Activated gamma-delta T cell (primary cell): ENCODE measurements around the gene TIMM44.
"Not testable (repeated sequence)": the region's sequence is repeated elsewhere in the genome, so short reads cannot be mapped to it uniquely, and the experiment has no call there.

Experiments
- DNase-seq: peaks from one replicate; lab custom pipeline; 2025; lab: John Stamatoyannopoulos, UW

Gene TIMM44

DNA sequence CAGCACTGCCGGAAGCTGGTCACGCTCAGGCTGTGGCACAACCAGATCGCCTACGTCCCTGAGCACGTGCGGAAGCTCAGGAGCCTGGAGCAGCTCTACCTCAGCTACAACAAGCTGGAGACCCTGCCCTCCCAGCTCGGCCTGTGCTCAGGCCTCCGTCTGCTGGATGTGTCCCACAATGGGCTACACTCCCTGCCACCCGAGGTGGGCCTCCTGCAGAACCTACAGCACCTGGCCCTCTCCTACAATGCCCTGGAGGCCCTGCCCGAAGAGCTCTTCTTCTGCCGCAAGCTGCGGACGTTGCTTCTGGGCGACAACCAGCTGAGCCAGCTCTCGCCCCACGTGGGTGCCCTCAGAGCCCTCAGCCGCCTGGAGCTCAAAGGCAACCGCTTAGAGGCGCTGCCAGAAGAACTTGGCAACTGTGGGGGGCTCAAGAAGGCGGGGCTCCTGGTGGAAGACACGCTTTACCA, 43.0 kb downstream of the TIMM44 start:
- DNase-seq: no peak

DNA sequence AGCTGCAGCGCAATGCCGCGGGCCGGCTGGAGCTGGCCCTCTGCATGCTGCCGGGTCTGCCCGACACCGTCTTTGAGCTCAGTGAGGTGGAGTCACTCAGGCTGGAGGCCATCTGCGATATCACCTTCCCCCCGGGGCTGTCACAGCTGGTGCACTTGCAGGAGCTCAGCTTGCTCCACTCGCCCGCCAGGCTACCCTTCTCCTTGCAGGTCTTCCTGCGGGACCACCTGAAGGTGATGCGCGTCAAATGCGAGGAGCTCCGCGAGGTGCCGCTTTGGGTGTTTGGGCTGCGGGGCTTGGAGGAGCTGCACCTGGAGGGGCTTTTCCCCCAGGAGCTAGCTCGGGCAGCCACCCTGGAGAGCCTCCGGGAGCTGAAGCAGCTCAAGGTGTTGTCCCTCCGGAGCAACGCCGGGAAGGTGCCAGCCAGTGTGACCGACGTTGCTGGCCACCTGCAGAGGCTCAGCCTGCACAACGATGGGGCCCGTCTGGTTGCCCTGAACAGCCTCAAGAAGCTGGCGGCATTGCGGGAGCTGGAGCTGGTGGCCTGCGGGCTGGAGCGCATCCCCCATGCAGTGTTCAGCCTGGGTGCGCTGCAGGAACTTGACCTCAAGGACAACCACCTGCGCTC, 43.6 kb downstream of the TIMM44 start:
- DNase-seq: no peak

DNA sequence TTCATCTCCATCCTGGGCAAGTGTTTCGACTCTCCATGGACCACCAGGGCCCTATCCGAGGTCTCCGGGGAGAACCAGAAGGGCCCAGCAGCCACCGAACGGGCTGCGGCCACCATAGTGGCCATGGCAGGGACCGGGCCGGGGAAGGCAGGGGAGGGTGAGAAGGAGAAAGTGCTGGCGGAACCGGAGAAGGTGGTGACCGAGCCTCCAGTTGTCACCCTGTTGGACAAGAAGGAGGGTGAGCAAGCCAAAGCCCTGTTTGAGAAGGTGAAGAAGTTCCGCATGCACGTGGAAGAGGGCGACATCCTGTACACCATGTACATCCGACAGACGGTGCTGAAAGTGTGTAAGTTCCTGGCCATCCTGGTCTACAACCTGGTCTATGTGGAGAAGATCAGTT, 44.5 kb downstream of the TIMM44 start:
- DNase-seq: no peak

DNA sequence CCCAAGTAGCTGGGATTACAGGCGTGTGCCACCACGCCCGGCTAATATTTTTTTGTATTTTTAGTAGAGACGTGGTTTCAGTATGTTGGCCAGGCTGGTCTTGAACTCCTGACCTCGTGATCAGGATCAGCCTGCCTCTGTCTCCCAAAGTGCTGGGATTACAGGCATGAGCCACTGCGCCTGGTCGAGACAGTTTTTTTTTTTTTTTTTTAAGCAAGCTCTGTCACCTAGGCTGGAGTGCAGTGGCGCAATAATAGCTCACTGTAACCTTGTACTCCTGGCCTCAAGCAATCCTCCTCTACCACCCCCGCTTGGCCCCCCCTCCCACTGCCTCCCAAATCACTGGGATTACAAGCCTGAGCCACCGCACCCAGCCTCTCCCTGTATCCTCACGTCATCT, 46.2 kb downstream of the TIMM44 start:
- DNase-seq: no peak

DNA sequence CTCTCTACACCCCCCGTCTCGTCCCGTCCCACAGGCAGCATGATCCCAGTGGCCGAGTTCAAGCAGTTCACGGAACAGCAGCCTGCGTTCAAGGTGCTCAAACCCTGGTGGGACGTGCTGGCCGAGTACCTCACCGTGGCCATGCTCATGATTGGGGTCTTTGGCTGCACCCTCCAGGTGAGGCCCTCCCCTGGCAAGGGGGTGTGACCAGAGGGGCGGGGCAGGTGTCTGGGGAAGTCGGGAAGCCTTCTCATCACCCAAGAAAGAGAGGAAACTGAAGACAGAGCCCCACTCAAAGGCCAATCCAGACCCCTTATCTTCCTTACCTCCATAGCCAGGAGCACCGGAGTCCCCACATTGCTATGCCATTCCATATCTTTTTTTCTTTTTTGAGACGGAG, 47.9 kb downstream of the TIMM44 start:
- no peak for DNase-seq

DNA sequence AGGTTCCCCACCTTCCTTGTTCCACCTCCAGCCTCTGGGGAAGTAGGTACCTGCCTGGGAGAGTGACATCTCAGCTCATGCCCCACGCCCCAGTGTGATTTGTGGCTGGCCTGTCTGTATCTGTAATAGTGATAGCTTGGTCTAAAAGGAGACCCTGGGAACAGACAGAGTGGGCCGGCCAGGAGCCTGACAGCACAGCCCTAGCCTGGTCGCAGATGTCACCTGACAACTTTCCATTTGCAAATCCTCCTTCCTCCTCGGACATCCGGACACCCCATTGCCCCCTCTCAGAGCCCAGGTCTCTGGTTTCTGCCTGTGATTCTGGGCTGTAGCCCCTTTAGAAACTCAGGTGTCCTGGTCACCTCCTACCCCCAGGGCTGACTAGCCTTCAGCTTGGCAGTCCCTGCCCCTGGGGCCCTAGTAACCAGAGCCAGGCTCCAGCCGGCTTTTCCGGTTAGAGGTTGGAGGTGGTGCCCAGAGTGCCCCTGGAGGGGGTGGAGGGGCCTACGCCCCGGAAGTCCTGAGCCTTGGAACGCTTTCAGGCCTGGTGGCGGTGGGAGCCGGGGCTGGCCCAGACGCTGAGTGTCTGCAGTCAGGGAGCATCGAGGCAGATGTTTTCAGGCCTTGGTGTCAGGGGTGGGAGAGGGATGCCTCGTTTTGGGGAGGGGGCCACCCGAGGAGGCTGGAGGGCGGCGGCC, 48.7 kb downstream of the TIMM44 start:
- DNase-seq: no peak

DNA sequence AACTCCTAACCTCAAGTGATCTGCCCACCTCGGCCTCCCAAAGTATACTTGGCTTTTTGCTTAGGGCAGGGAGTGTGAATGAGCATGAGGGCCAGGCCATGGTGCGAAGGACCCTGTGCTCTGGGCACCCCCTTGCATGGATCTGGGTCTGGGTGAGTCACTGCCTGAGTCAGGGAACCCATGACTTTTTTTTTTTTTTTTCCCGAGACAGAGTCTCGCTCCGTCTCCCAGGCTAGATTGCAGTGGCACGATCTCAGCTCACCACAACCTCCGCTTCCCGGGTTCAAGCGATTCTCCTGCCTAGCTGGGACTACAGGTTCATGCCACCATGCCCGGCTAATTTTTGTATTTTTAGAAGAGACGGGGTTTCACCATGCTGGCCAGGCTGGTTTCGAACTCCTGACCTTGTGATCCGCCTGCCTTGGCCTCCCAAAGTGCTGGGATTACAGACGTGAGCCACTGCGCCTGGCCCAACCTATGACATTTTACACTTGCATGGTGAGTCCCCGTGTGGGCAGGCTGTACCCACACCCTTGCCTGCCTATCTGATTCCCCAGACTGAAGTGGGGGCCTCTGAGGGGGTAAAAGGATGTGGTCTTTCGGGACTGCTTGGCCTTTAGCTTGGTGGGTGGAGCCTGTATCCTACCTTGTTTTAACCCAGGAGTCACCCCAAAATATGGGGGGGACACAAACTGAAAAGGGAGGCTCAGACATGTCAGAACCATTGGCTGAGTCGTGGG, 49.9 kb downstream of the TIMM44 start:
- not testable (repeated sequence) for DNase-seq

DNA sequence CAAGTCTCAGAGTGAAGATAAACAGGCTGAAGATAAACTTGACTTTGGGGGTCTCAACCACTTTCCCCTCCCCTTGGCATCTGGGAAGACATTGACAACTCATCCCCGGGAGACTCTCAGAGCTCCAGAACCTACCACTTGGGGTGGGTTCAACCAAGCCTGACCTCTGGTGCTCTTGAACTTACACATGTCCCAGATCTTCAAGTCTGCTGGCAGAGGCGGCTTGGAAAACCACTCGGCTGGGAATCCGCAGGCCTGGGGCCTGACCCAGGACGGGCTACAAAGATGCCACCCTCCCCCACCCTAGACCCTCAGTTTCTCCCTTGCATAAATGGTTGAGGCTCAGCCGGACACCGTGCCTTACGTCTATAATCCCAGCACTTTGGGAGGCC, 54.6 kb downstream of the TIMM44 start:
- no peak for DNase-seq

DNA sequence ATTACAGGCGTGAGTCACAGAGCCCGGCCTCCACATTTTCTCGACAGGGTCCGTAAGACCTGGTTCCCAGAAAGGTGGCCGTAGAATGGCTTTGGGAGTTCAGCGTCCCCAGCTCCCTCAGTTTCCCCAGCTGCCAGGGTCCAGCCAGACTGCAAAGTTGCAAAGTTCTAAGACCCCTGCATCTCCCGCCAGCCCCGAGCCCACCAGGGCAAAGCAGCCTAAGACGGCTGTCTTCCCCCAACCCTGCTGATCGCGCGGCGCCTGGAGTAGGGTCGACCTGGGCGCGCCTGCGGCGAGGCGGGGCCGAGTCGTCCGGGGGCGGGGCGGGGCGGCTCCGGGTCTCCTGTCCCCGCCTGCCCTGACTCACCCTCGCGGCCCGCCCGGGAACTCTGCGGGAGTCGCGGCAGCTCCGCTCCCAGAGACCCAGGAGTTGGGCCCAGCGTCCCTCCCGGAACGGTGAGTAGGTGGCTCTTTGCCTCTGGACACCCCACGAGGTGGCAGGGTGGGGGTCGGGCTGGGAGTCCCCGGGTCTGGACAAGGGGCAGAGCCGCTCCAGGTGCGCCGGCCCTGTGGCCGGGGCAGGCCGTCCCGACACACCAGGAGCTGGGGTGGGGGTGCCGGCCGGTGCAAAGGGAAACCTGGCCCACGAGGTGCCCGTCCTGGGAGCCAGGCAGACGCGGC, 55.2 kb downstream of the TIMM44 start, which contains the start of gene LRRC8E:
LRRC8E (plus strand) TSS at position 366 of the 681 bp plus-strand sequence. CDS start 7,094 bp downstream, outside the sequence.
- DNase-seq: no peak

DNA sequence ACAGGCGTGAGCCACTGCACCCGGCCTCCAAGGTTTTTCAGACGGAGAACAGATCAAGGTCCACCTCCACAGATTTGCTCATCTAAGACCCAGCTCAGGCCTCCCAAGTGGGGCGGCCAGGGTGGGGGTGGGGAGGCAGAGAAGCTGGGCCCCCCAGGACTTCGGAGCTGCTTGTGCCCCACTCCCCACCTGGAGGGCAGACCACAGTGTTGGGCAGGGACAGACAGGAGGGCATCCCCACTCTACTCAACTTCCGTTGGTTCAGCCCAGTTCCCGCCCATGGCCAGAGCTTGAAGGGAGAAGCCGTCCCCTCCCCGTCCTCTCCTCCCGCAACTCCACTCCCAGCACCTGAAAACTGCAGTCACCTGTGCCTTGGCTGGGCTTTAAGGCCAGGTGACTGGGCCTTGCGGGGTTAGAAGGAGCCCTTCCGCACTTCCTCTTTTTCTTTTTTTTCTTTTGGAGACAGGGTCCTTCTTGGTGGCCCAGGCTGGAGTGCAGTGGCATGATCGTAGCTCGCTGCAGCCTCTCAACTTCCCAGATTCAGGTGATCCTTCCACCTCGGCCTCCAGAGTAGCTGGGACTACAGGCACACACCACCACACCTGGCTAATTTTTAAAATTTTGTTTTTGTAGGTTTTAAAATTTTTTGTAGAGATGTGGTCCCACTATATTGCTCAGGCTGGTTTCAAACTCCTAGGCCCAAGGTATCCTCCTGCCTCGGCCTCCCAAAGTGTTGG, 55.9 kb downstream of the TIMM44 start:
- no peak for DNase-seq

DNA sequence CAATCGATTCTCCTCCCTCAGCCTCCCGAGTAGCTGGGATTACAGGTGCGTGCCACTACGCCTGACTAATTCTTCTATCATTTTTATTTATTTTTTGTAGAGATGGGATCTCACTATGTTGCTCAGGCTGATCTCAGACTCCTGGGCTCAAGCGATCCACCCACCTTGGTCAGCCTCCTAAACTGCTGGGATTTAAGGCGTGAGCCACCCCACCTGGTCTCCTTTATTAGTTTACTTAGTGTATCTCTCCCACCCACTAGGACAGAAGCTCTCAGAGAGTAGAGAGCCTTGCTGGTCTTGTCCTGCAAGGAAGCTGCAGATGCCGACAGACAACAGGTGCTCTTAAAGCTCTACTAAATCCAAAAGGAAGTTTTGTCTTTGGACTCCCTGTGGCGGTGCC, 57.6 kb downstream of the TIMM44 start:
- no peak for DNase-seq

DNA sequence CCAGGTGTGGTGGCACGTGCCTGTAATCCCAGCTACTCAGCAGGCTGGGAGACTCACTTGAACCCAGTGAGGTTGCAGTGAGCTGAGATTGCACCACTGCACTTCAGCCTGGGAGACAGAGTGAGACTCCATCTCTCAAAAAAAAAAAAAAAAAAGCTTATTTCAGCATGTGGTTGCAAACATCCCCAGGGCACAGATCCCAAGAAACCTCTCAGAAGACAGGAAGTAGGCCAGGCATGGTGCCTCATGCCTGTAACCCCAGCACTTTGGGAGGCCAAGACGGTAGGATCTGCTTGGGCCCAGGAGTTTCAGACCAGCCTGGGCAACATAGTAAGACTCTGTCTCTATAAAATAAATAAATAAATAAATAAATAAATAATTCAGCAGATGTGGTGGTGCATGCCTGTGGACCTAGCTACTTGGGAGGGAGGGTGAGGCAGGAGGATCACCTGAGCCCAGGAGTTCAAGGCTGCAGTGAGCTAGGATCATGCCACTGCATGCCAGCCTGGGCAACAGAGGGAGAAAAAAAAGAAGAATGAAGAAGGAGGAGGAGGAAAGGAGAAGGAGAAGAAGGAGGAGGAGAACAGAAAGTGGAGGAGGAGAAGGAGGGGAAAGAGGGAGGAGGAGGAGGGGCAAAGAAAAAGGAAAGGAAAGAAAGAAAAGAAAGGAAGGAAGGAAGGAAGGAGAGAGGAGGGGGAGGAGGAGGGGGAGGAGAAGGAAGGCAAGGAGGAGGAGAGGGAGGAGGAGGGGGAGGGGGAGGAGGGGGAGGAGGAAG, 59.5 kb downstream of the TIMM44 start:
- no peak for DNase-seq

DNA sequence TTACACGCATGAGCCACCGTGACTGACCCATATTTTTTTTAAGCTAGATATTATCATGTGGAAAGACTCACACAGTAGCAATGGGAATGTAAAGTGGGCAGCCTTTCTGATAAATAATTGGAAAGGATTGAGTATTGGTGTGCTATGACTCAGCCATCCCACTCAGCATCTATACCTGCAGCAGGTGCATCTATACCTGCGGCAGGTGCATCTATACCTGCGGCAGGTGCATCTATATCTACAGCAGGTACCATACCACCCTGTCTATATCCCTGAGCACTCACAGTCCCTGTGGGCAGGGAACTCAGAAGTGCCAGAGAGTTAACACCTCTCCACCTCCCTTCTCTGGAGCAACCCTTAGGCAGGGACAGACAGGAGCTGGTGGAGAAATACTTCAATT, 60.4 kb downstream of the TIMM44 start:
- DNase-seq: no peak

DNA sequence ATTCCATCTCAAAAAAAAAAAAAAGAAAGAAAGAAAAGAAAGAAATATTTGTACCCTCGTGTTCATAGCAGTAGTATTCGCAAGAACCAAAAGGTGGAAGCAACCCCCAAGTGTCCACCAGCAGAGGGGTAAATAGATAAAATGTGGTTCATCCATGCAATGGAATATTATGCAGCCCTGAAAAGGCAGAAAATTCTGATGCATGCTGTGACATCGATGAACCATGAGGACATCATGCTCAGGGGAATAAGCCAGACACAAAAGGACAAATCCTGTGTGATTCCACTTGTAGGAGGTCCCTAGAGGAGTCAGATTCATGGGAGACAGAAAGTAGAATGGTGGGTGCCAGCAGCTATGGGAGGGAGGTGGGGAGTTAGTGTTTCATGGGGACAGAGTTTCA, 61.6 kb downstream of the TIMM44 start:
- DNase-seq: no peak

DNA sequence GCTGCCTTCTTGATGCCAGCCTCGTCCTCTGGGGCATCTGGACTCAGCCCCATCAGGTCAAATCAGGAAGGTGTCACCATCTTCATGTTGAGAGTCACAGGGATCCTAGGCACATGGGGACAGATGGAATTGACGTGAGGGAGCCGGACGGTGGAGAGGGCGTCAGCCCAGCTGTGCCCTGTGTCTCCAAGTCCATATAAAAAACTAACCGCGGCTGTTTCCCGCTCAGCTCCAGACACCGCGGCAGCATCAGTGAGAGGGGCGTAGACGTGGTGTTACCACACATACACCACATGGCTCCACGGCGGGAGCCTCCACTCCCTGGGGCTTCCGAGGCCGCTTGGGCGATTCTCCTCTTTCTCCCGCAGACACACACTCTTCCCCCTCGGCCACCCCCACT, 63.6 kb downstream of the TIMM44 start:
- DNase-seq: no peak

DNA sequence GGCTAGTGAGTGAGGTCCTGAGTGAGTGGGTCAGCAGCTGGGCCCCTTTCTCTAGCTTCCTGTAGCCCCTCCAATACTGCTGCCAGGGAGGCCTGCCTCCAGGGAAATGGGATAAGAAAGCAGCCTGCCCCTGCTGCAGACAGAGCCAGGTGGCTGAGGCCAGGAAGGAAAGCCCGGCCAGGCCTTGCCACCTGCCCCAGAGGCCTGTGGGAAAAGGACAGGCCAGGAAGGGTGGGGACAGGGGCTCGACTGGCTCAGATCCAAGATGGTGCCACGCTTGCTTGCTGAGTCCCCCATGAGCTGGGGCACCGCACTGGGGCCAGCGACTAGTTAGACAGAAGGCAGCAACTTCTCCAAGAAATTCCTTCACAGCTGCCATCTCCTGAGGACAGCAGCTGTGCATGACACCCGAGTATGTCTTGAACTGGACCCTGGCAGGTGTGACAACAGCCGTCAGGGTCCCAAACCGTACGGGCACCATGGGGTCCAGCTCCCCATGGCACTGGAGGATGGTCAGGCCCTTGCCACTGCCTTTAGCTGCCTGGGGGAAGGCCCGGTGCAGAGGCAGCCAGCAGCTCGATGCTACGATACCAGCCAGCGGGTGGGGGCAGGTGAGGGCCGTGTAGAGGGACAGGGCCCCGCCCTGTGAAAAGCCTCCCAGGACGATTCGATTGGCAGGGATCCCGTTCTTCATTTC, 64.2 kb downstream of the TIMM44 start:
- DNase-seq: no peak

DNA sequence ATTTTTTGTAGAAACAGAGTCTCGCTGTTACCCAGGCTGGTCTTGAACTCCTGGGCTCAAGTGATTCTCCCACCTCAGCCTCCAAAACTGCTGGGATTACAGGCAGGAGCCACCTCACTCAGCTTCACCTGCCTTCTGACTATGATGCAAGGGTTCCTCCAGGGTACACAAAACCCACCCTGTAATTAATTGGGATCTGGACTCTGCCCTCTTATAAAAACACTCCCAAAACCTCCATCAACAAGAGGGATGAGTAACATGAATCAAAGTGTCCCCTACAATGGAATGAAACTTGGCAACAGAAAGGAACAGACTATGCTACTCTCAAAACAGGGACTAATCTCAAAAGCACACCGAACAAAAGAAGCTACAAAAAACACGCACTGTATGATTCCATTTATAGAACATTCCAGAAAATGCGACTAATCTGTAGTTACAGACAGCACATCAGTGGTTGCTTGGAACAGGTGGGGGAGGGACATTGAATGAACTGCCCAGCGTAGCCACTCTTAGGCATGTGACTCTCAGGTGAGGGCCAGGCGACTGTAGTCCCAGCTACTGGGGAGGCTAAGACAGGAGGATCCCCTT, 66.1 kb downstream of the TIMM44 start:
- DNase-seq: no peak
